ENCODE results near the gene CHRM3. TPM values are rescaled to one million over a fixed set of nuclear protein-coding genes. Genes with fewer than 3 reads are reported as not detected.

Gene CHRM3
- total RNA-seq (under 1 TPM; 0.51 to 0.86 (median 0.84) TPM), polyA plus RNA-seq (0.18 TPM)
- long read RNA-seq, donor 1, partial matches to known transcripts, result 0 of 2 reads
- long read RNA-seq, donor 1, other reads (novel, unspliced or antisense), result 2 of 2 reads
- long read RNA-seq, donor 2, result 0 reads
- long read RNA-seq, donor 3, result 0 reads
- long read RNA-seq, donor 4, result 0 reads

DNA sequence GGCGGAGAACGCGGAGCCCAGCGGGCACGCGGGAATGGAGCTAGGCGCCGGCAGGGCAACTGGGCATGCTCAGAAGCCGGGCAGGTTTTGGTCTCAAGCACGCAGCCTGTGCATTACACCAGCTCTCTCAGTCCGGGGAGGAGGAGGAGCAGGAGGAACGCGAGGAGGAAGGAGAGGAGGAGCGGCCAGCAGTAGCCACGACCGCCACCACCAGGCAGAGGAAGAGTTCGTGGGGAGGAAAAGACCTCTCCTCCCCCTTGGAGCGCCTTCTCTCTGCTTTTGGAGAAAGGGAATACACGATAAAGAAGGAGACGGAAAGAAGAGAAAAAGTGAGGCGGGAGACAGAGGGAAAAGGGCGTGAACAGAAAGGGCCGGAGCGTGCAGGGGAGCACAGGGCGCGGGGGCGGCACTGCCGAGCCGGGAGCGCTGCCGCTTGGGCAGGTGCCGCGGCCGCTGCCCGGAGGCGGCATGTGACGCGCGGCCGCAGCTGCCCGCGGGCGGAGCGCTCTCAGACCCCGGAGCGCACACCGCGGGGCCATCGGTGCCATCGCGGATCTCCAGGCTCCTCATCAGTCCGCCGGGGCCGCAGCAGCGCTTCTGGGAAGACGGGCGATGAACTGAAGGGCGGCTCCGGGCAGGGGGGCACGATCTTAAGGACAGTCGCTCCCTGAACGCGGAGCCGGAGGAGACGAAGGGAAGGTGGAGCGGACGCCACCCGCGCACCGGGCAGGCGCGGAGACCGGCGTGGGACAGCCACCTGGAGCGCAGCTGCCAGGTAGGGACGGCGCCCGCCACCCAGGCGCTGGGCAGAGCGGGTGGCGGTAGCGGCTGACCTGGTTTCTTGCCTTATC lies at the start of gene CHRM3:
Gene CHRM3 (plus strand): TSS at position 116 of the 851 bp plus-strand sequence. CDS start 520,884 bp downstream, outside the sequence.
- intact Hi-C loops (cut with DNase I), result no loop called here
- no peak within 1 kb of the TSS for H3K27ac ChIP-seq (ENCODE audit: low read length)
- peak within 1 kb of the TSS; percentile 31 for H3K4me3 ChIP-seq (ENCODE audit: low read length)
- H3K27me3 ChIP-seq (ENCODE audit: control insufficient read depth, insufficient read depth), result no peaks in the 10 kb centered on the region
- no peaks in the 10 kb centered on the region for H3K4me1 ChIP-seq (ENCODE audit: control insufficient read depth, insufficient read depth, low read length)
- DNase-seq, result peak; percentile 36 to 71 (median 62)
- H3K9me3 ChIP-seq (ENCODE audit: control insufficient read depth, low read length), result no peaks in the 10 kb centered on the region
- WGBS, result under 1% methylated on average over 82 of the region's 82 CpGs
- ATAC-seq, result peak; percentile 70 to 83

DNA sequence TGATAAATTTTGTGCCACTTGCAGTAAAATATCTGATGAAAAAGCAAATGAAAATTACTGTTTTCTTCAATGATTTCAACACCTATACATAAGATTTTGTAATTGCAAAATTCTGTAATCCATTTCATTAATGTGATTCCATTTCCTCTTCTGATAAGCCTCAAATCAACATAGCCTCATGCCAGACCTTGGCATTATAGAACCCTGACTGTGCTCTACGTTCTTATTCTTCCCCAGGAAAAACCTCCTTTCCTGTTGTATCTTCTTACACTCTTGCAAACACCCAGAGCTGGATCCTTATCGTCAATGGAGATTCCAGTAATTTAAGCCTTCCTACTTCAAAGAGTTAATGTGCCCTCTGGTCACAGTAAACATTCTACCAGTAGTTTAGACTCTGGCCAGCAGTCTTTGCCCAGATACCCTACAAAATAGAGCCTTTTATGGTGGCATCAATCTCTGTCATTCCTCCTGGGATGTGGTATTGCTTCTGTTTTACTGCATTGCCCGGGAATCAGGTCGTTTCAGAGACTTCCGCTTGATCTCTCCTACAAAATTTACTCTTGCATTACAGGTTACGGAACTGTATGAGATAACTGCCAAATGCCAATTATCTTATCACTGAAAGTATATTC lies 48.5 kb upstream of the CHRM3 start:
- ATAC-seq, result no peak
- WGBS, result 59% methylated on average over 6 of the region's 6 CpGs
- intact Hi-C loops (cut with DNase I), result no loop called here
- Histone ChIP-seq H3K4me1 (ENCODE audit: control insufficient read depth, insufficient read depth, low read length) (no peaks in the 10 kb centered on the region), H3K9me3 (ENCODE audit: control insufficient read depth, low read length) (no peaks in the 10 kb centered on the region), H3K27me3 (ENCODE audit: control insufficient read depth, insufficient read depth) (no peaks in the 10 kb centered on the region), H3K27ac (ENCODE audit: low read length) (no peak overlapping the region), H3K4me3 (ENCODE audit: low read length) (no peak overlapping the region)
- no peak for DNase-seq

DNA sequence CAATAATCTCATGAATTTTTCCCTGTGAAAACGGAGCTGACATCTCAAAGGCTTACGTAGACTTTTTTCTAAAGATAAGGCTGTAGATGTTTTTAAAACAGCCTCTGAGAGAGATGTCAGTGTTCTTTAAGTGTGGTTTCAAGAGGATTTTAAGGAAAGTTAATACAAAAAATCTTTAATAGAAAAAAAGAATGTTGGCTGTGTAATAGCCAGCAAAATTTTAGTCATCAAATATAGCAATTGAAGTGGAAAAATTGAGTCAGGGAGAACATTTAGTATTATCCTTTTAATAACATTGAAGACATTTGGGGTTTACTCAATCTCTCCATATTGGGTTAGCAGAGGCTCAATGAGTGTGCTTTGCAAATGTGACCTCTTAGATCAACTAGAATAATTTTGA lies 38.6 kb upstream of the CHRM3 start:
- no peak overlapping the region for H3K4me3 ChIP-seq (ENCODE audit: low read length)
- no peaks in the 10 kb centered on the region for H3K27me3 ChIP-seq (ENCODE audit: control insufficient read depth, insufficient read depth)
- ATAC-seq (no peak), DNase-seq (no peak)
- intact Hi-C loops (cut with DNase I), result no loop called here
- H3K27ac ChIP-seq (ENCODE audit: low read length), result no peak overlapping the region
- 45% methylated on average over 2 of the region's 2 CpGs for WGBS
- peaks cover 1% of the 10 kb centered on the region for H3K4me1 ChIP-seq (ENCODE audit: control insufficient read depth, insufficient read depth, low read length)
- no peaks in the 10 kb centered on the region for H3K9me3 ChIP-seq (ENCODE audit: control insufficient read depth, low read length)

DNA sequence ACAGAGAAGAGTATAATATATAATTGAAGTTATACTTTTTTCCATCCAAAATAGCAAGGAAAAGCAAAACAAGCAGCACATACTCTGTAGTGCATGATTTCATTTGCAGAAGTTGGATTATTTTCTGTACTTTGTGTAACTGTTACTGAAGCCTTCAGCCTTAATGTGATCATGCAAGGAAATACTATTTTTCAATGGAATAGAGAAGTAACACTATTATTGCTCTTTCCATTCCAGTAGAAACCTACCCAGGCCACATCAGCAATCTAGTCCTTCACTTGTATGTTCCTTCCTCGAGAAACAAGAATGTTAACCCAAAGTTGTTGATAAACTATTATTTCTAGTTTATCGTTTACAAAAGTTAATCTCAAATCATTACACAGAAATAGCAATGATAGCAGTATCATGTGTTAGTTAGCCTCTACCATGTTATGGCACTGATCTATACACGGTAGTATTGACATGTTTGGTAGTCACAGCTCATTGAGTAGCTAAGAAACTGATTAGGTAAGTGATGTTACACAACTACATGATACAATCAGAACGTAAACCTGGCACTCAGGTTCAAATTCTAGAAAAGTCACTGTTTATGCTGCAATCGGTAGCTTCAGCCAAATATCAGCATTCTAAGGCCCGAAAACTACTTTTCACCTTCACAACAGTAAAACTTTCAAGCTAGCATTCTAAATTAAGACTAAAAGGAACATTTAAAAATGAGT lies 37.6 kb upstream of the CHRM3 start:
- H3K27me3 ChIP-seq (ENCODE audit: control insufficient read depth, insufficient read depth), result no peaks in the 10 kb centered on the region
- no peak for DNase-seq
- H3K27ac ChIP-seq (ENCODE audit: low read length), result no peak overlapping the region
- intact Hi-C loops (cut with DNase I), result no loop called here
- no peak for ATAC-seq
- WGBS, result 83% methylated on average over 6 of the region's 6 CpGs
- H3K4me3 ChIP-seq (ENCODE audit: low read length), result no peak overlapping the region
- peaks cover 1% of the 10 kb centered on the region for H3K4me1 ChIP-seq (ENCODE audit: control insufficient read depth, insufficient read depth, low read length)
- no peaks in the 10 kb centered on the region for H3K9me3 ChIP-seq (ENCODE audit: control insufficient read depth, low read length)

DNA sequence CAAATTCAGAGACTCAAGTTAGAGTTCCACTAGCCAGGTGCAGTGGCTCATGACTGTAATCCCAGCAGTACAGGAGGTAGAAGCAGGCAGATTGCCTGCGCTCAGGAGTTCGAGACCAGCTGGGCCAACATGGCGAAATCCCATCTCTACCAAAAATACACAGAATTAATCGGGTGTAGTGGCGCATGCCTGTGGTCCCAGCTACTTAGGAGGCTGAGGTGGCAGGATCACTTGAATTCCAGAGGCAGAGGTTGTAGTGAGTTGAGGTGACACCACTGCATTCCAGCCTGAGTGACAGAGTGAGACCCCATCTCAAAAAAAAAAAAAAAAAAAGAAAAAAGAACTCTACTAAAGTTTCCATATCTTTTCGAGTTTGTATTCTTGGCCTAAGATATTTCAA lies 36.7 kb upstream of the CHRM3 start:
- intact Hi-C loops (cut with DNase I), result no loop called here
- no peak overlapping the region for H3K4me3 ChIP-seq (ENCODE audit: low read length)
- H3K9me3 ChIP-seq (ENCODE audit: control insufficient read depth, low read length), result no peaks in the 10 kb centered on the region
- no peaks in the 10 kb centered on the region for H3K27me3 ChIP-seq (ENCODE audit: control insufficient read depth, insufficient read depth)
- no peak overlapping the region for H3K27ac ChIP-seq (ENCODE audit: low read length)
- 73% methylated on average over 6 of the region's 6 CpGs for WGBS
- peaks cover 1% of the 10 kb centered on the region for H3K4me1 ChIP-seq (ENCODE audit: control insufficient read depth, insufficient read depth, low read length)
- ATAC-seq (no peak), DNase-seq (no peak)

DNA sequence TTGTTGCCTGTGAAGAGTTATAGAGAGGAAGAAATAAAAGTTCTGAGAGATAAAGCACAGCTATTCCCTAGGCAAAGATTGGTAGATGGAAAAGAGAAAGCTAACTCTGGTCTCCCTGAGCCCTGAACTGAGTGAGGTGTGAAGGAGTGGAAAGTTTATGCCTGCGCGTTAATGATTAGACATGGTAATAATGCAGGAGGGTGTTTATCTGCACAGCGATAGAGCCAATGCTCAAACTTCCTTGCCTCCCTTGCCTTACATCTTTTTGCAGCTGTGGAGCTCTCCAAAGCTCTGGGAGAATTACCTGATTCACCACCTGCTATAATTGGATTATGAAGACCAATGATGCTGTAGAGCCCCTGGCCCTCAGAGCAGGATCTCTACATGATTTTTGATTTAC lies 32.8 kb upstream of the CHRM3 start:
- Histone ChIP-seq H3K9me3 (ENCODE audit: control insufficient read depth, low read length) (no peaks in the 10 kb centered on the region), H3K27ac (ENCODE audit: low read length) (no peak overlapping the region), H3K27me3 (ENCODE audit: control insufficient read depth, insufficient read depth) (no peaks in the 10 kb centered on the region), H3K4me1 (ENCODE audit: control insufficient read depth, insufficient read depth, low read length) (peaks cover 1% of the 10 kb centered on the region), H3K4me3 (ENCODE audit: low read length) (no peak overlapping the region)
- WGBS, result 59% methylated on average over 3 of the region's 3 CpGs
- ATAC-seq (no peak), DNase-seq (no peak)
- intact Hi-C loops (cut with DNase I), result no loop called here

DNA sequence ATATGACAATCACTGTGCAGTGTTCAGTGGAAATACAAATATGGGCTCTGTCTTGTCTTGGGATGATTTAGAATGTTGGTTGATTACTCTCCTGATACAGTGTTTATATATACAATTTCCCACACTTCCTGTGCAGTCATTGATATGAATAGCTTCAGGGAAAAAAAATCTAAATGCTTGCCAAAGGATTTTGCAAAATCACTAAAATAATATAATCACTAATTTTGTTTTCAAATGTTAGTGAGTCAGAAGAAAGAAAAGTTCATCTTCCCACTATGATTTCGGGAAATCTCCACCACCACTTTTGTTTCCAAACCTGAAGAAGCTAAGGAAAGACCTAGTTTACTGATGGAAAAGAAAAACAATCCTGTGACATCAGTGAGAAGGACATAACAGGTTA lies 32.1 kb upstream of the CHRM3 start:
- H3K4me3 ChIP-seq (ENCODE audit: low read length), result no peak overlapping the region
- peaks cover 1% of the 10 kb centered on the region for H3K4me1 ChIP-seq (ENCODE audit: control insufficient read depth, insufficient read depth, low read length)
- WGBS, result 65% methylated on average over 1 of the region's 1 CpG
- H3K9me3 ChIP-seq (ENCODE audit: control insufficient read depth, low read length), result no peaks in the 10 kb centered on the region
- H3K27ac ChIP-seq (ENCODE audit: low read length), result no peak overlapping the region
- ATAC-seq, result no peak
- no peaks in the 10 kb centered on the region for H3K27me3 ChIP-seq (ENCODE audit: control insufficient read depth, insufficient read depth)
- intact Hi-C loops (cut with DNase I), result no loop called here
- no peak for DNase-seq

DNA sequence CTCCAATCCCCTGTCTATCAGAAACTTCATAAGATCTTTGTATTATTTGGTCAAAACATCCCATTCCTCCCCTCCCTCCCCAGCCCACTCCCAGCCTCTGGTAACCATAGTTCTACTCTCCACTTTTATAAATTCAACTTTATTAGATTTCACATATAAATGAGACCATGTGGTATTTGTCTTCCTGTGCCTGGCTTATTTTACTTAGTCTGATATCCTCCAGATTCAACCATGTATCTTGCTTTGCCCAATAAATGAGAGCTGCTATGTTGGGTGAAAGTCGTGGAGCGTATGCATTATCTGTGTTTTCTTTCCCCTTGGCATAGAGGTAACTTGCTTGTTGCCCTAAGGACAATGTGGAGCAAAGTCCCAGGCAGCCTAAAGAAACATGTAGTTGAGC lies 28.5 kb upstream of the CHRM3 start:
- ATAC-seq (no peak), DNase-seq (no peak)
- intact Hi-C loops (cut with DNase I), result no loop called here
- Histone ChIP-seq H3K27me3 (ENCODE audit: control insufficient read depth, insufficient read depth) (no peaks in the 10 kb centered on the region), H3K27ac (ENCODE audit: low read length) (no peak overlapping the region), H3K4me3 (ENCODE audit: low read length) (no peak overlapping the region), H3K9me3 (ENCODE audit: control insufficient read depth, low read length) (no peaks in the 10 kb centered on the region), H3K4me1 (ENCODE audit: control insufficient read depth, insufficient read depth, low read length) (no peaks in the 10 kb centered on the region)
- 76% methylated on average over 2 of the region's 2 CpGs for WGBS

DNA sequence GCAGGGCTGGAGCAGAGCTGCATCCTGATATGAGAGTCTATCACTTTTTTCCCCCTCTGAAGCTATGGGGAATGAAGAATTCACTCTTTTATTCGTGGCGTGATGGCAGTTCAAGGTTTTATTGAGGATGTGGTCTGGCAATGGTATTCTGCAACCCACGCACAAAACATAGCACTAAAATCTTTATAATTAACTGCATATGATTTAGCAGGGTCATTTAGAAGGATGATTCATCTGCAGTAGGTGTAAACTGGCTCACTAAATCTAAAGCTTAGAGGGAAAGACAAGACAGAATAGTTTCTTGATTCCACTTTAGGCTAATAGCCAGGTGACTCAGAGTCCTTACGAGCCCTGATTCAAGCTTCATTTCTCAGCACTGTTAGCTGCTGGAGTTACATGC lies 25.0 kb upstream of the CHRM3 start:
- ATAC-seq (no peak), DNase-seq (no peak)
- no peaks in the 10 kb centered on the region for H3K4me1 ChIP-seq (ENCODE audit: control insufficient read depth, insufficient read depth, low read length)
- H3K9me3 ChIP-seq (ENCODE audit: control insufficient read depth, low read length), result no peaks in the 10 kb centered on the region
- H3K27ac ChIP-seq (ENCODE audit: low read length), result no peak overlapping the region
- no peaks in the 10 kb centered on the region for H3K27me3 ChIP-seq (ENCODE audit: control insufficient read depth, insufficient read depth)
- intact Hi-C loops (cut with DNase I), result no loop called here
- 57% methylated on average over 4 of the region's 4 CpGs for WGBS
- no peak overlapping the region for H3K4me3 ChIP-seq (ENCODE audit: low read length)

DNA sequence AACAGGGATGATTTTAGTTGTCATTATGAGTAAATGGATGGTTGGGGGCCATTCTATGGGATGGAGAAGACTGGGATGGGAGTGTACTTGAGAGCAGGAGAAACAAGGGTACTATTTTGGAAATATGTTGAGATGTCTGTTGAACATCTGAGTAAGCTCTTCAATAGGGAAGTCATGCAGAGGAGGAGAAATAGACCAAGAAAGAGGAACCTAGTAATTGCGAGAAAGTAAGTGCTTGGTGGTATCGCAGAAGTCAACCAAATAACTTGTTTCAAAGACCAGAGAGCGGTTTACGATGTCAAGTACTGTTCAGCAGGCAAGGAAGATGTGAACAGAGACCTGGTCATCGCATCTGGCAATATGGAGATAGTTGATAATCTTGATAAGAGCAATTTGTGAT lies 22.4 kb upstream of the CHRM3 start:
- H3K27ac ChIP-seq (ENCODE audit: low read length), result no peak overlapping the region
- ATAC-seq, result no peak
- no peak overlapping the region for H3K4me3 ChIP-seq (ENCODE audit: low read length)
- no peak for DNase-seq
- H3K4me1 ChIP-seq (ENCODE audit: control insufficient read depth, insufficient read depth, low read length), result no peaks in the 10 kb centered on the region
- H3K9me3 ChIP-seq (ENCODE audit: control insufficient read depth, low read length), result no peaks in the 10 kb centered on the region
- no peaks in the 10 kb centered on the region for H3K27me3 ChIP-seq (ENCODE audit: control insufficient read depth, insufficient read depth)
- 86% methylated on average over 5 of the region's 5 CpGs for WGBS
- intact Hi-C loops (cut with DNase I), result no loop called here
